ENCODE measurements around the gene KCNK5. TPM values are rescaled to one million over a fixed set of nuclear protein-coding genes. Genes with fewer than 3 reads are reported as not detected.
A peak's percentile ranks its signal among the peaks of the same experiment; 100 is the strongest.

The KCNK5 gene
- total and polyA plus RNA-seq, 2 of the 8 experiments (the other 6 are each of a cell fraction or from before 2014, with no cell fraction given), result 20.9 to 44.3 TPM

GRCh38 chr6:39273406-39273821 is 44.1 kb upstream of the KCNK5 start:
- no peak overlapping the region for H3K23ac ChIP-seq (ENCODE audit: insufficient read length)
- H3K36me3 ChIP-seq (ENCODE audit: control insufficient read depth in 2 of 4, insufficient read depth in 4 of 4, low read length in 3 of 4), result no peaks in the 10 kb centered on the region
- no peaks in the 10 kb centered on the region for H3K9me3 ChIP-seq (ENCODE audit: insufficient read depth in 2 of 2, low read depth in 1 of 2, low read length in 1 of 2)
- no peak overlapping the region for H3K4me3 ChIP-seq (ENCODE audit: extremely low read depth in 1 of 4, insufficient read depth in 2 of 4, low read depth in 3 of 4, low read length in 4 of 4)
- H2AK5ac ChIP-seq (ENCODE audit: low read depth, low read length), result no peak overlapping the region; the same call in 1 of the 2 replicates
- no peak overlapping the region for H3K56ac ChIP-seq (replicated peaks; ENCODE audit: insufficient read length, low read depth, low read length)
- H2BK12ac ChIP-seq (ENCODE audit: low read depth, low read length), result peak overlapping the region; percentile 87; the same call in 1 of the 2 replicates
- H2BK20ac ChIP-seq (ENCODE audit: low read length), result peak overlapping the region; percentile 99
- H4K91ac ChIP-seq (replicated peaks; ENCODE audit: insufficient read length, low read length), result peak overlapping the region; percentile 69
- ChIA-PET POLR2A (ENCODE audit: partially characterized antibody) (interaction anchor here (0.7 to 1.2 kb wide), 3 partner anchors 29 to 132 kb away, joined by 3 read pairs; no protein-coding TSS in a partner anchor), CTCF (ENCODE audit: partially characterized antibody) (interaction anchor here (0.8 to 47.4 kb wide), 4 partner anchors 11 to 58 kb away, joined by 3 to 1738 read pairs (median 20); partner anchors contain the start of gene KCNK5)
- H3K9ac ChIP-seq (replicated peaks in 1 of 4; ENCODE audit: extremely low read depth in 1 of 4, low read depth in 3 of 4, low read length in 3 of 4), result no peak overlapping the region
- H2BK15ac ChIP-seq (ENCODE audit: low read length), result no peak overlapping the region
- H3K23me2 ChIP-seq (ENCODE audit: low read depth, low read length), result no peaks in the 10 kb centered on the region; the same call in 1 of the 2 replicates
- H4K20me1 ChIP-seq (replicated peaks in 1 of 2; ENCODE audit: control insufficient read depth in 1 of 2, insufficient read depth in 2 of 2, low read length in 2 of 2), result no peaks in the 10 kb centered on the region
- no peak overlapping the region; the same call in 1 of the 2 replicates for H4K8ac ChIP-seq (ENCODE audit: extremely low read depth, insufficient read depth, low read length)
- H3K4me1 ChIP-seq (replicated peaks in 1 of 4; ENCODE audit: control insufficient read depth in 3 of 4, insufficient read depth in 4 of 4, low read length in 3 of 4), result peaks cover 12 to 21% (median 16%) of the 10 kb centered on the region in 4 experiments
- peak overlapping the region; percentile 60; the same call in 1 of the 2 replicates for H2BK5ac ChIP-seq (ENCODE audit: low read depth, low read length)
- DNase-seq (ENCODE audit: low read depth in 1 of 2, low spot score in 2 of 2) (peak; percentile 17 to 64), FAIRE-seq (no peak)
- no peak overlapping the region for H2AFZ ChIP-seq (ENCODE audit: low read length)
- no peaks in the 10 kb centered on the region for H3K79me2 ChIP-seq (ENCODE audit: control insufficient read depth in 1 of 2, insufficient read depth in 2 of 2, low read length in 2 of 2)
- no peak overlapping the region for H3K27ac ChIP-seq (ENCODE audit: low read depth, low read length)
- H3K79me1 ChIP-seq (ENCODE audit: low read depth, low read length), result no peaks in the 10 kb centered on the region
- peak overlapping the region; percentile 1 to 6; a peak in 1 of 4 replicates for H3K4me2 ChIP-seq (ENCODE audit: insufficient read depth in 1 of 2, low read depth in 2 of 2, low read length in 2 of 2)
- peak overlapping the region; percentile 80 for H2BK120ac ChIP-seq (replicated peaks; ENCODE audit: low read depth, low read length)
- 38% methylated on average over 6 of the region's 6 CpGs; no CpG with 5 or more reads in 1 of the 2 experiments for WGBS, 2 experiments (ENCODE audit: extremely low coverage in 1 of 2, insufficient coverage in 1 of 2, insufficient read length in 1 of 2, insufficient replicate concordance in 2 of 2, low coverage in 1 of 2, low lambda C conversion rate in 2 of 2, missing lambda C conversion rate in 1 of 2)
- peak overlapping the region; percentile 7 for H4K5ac ChIP-seq (ENCODE audit: insufficient read length, low read depth, low read length)
- no peak for TF ChIP-seq RXRA (IDR thresholded peaks at IDR 0.05; ENCODE audit: insufficient read depth, low read depth, low read length)
- 0 out of 2 replicates have a peak, but pooled peaks have one; percentile 18 for TF ChIP-seq E2F6 (IDR thresholded peaks at IDR 0.05)
- TF ChIP-seq MAX (IDR thresholded peaks at IDR 0.05), result peak; percentile 60; the same call in 1 of the 2 replicates
- H3K27me3 ChIP-seq (replicated peaks in 1 of 4; ENCODE audit: control insufficient read depth in 3 of 4, extremely low read depth in 1 of 4, insufficient read depth in 3 of 4, low read length in 3 of 4), result no peaks in the 10 kb centered on the region
- H3K18ac ChIP-seq (ENCODE audit: extremely low read depth, low read length), result peak overlapping the region; percentile 76; the same call in 1 of the 2 replicates
- H3K4ac ChIP-seq (replicated peaks; ENCODE audit: insufficient read length, low read depth, low read length), result peak overlapping the region; percentile 36
- no peak overlapping the region for H3K14ac ChIP-seq (ENCODE audit: insufficient read length)
